H1 (cell line): Measurements from ENCODE around the gene PHACTR1. TPM values are rescaled to one million over a fixed set of nuclear protein-coding genes. Genes with fewer than 3 reads are reported as not detected.

Experiments used
- CTCF ChIA-PET: fragments of 300-600 bp; sonication (Branson Sonifier 250); formaldehyde crosslinking; loops from one replicate; lab custom pipeline; 2021; ENCODE audit not compliant: partially characterized antibody; lab: Charles Lee
- POLR2A ChIA-PET: fragments of 300-600 bp; sonication (Branson Sonifier 250); formaldehyde crosslinking; loops from one replicate; lab custom pipeline; 2021; ENCODE audit warnings: inconsistent platforms; ENCODE audit not compliant: partially characterized antibody; lab: Charles Lee
- DNase-seq, 2 experiments: peaks; one replicate each; pipeline versions ENCODE4 v3.0.0 to v3.0.0-alpha.2; 2010 to 2022; ENCODE audit warnings: low spot score in 2 of 2, low read depth in 1 of 2, mixed read lengths in 1 of 2
- FAIRE-seq: peaks from 2 replicates; lab custom pipeline; 2011; peaks lifted over from hg19 to GRCh38; lab: Jason Lieb, UNC
- H2AFZ ChIP-seq: 2 replicates; pipeline ENCODE4 v1.8.1; 2012; ENCODE audit warnings: low read length, inconsistent platforms
- H2AK5ac ChIP-seq: 2 replicates; pipeline ENCODE4 v1.6.1; 2013; ENCODE audit warnings: low read depth, low read length
- H2BK120ac ChIP-seq: replicated peaks from 2 replicates; pipeline ENCODE3; 2013; ENCODE audit warnings: low read depth, low read length, inconsistent platforms
- H2BK12ac ChIP-seq: 2 replicates; pipeline ENCODE4 v1.6.1; 2013; ENCODE audit warnings: low read depth, low read length
- H2BK15ac ChIP-seq: 2 replicates; pipeline ENCODE4 v1.6.1; 2013; ENCODE audit warnings: low read length
- H2BK20ac ChIP-seq: 2 replicates; pipeline ENCODE4 v1.6.1; 2013; ENCODE audit warnings: low read length
- H2BK5ac ChIP-seq: 2 replicates; pipeline ENCODE4 v1.6.1; 2013; ENCODE audit warnings: low read depth, low read length
- H3K14ac ChIP-seq: 2 replicates; pipeline ENCODE4 v1.6.1; 2013; ENCODE audit warnings: inconsistent platforms; ENCODE audit not compliant: insufficient read length
- H3K18ac ChIP-seq: 2 replicates; pipeline ENCODE4 v1.6.1; 2013; ENCODE audit warnings: low read length; ENCODE audit errors: extremely low read depth
- H3K23ac ChIP-seq: 2 replicates; pipeline ENCODE4 v1.6.1; 2013; ENCODE audit warnings: inconsistent platforms; ENCODE audit not compliant: insufficient read length
- H3K23me2 ChIP-seq: 2 replicates; pipeline ENCODE4 v1.6.1; 2013; ENCODE audit warnings: low read depth, low read length
- H3K27ac ChIP-seq: 2 replicates; pipeline ENCODE4 v1.6.1; 2011; ENCODE audit warnings: low read depth, low read length, inconsistent platforms
- H3K27me3 ChIP-seq, 4 experiments: replicated peaks in 1 of 4; 1 replicate in 1 of 4; 2 replicates in 3 of 4; pipeline versions ENCODE4 v1.6.1 to v1.8.1; 2011 to 2013; ENCODE audit warnings: low read length in 3 of 4, mild to moderate bottlenecking in 3 of 4, inconsistent platforms in 2 of 4, mixed read lengths in 2 of 4, moderate library complexity in 1 of 4; ENCODE audit not compliant: control insufficient read depth in 3 of 4, insufficient read depth in 3 of 4; ENCODE audit errors: extremely low read depth in 1 of 4
- H3K36me3 ChIP-seq, 4 experiments: 2 replicates each; pipeline versions ENCODE4 v1.6.1 to v1.8.1; 2011 to 2013; ENCODE audit warnings: mild to moderate bottlenecking in 4 of 4, low read length in 3 of 4, moderate library complexity in 2 of 4, control low read depth in 1 of 4, inconsistent platforms in 1 of 4; ENCODE audit not compliant: insufficient read depth in 4 of 4, control insufficient read depth in 2 of 4
- H3K4ac ChIP-seq: replicated peaks from 2 replicates; pipeline ENCODE3; 2013; ENCODE audit warnings: low read length, low read depth, mixed read lengths, inconsistent platforms; ENCODE audit not compliant: insufficient read length
- H3K4me1 ChIP-seq, 4 experiments: replicated peaks in 1 of 4; 1 replicate in 1 of 4; 2 replicates in 3 of 4; pipeline versions ENCODE4 v1.6.1 to v1.8.1; 2011 to 2013; ENCODE audit warnings: low read length in 3 of 4, inconsistent platforms in 2 of 4, mixed read lengths in 1 of 4; ENCODE audit not compliant: insufficient read depth in 4 of 4, control insufficient read depth in 3 of 4
- H3K4me2 ChIP-seq, 2 experiments: 2 replicates each; pipeline versions ENCODE4 v1.6.1 to v1.8.1; 2011 to 2013; ENCODE audit warnings: low read depth in 2 of 2, low read length in 2 of 2, control low read depth in 1 of 2, inconsistent platforms in 1 of 2, mild to moderate bottlenecking in 1 of 2; ENCODE audit not compliant: insufficient read depth in 1 of 2
- H3K4me3 ChIP-seq, 4 experiments: fragments of 200-600, 300-600 bp in 1 of 4; sonication (generic), shearing (Covaris generic), sonication (Bioruptor Twin) in 1 of 4; 2 replicates each; pipeline versions ENCODE4 v1.5.1 to v1.8.1; 2011 to 2016; ENCODE audit warnings: low read length in 4 of 4, low read depth in 3 of 4, control low read depth in 2 of 4, inconsistent platforms in 2 of 4, mild to moderate bottlenecking in 2 of 4, mixed read lengths in 1 of 4, moderate library complexity in 1 of 4; ENCODE audit not compliant: insufficient read depth in 2 of 4; ENCODE audit errors: extremely low read depth in 1 of 4
- H3K56ac ChIP-seq: replicated peaks from 2 replicates; pipeline ENCODE3; 2013; ENCODE audit warnings: low read depth, mild to moderate bottlenecking, mixed read lengths, low read length, inconsistent platforms; ENCODE audit not compliant: insufficient read length
- H3K79me1 ChIP-seq: 2 replicates; pipeline ENCODE4 v1.6.1; 2013; ENCODE audit warnings: low read depth, low read length, control low read depth
- H3K79me2 ChIP-seq, 2 experiments: 2 replicates each; pipeline versions ENCODE4 v1.6.1 to v1.8.1; 2012 to 2013; ENCODE audit warnings: low read length in 2 of 2, mild to moderate bottlenecking in 2 of 2, inconsistent platforms in 1 of 2; ENCODE audit not compliant: insufficient read depth in 2 of 2, control insufficient read depth in 1 of 2
- H3K9ac ChIP-seq, 4 experiments: replicated peaks in 1 of 4; 1 replicate in 1 of 4; 2 replicates in 3 of 4; pipeline versions ENCODE4 v1.6.1 to v1.8.1; 2011 to 2013; ENCODE audit warnings: low read depth in 3 of 4, low read length in 3 of 4, control low read depth in 2 of 4, mild to moderate bottlenecking in 2 of 4, moderate library complexity in 2 of 4, inconsistent platforms in 1 of 4; ENCODE audit errors: extremely low read depth in 1 of 4
- H3K9me3 ChIP-seq, 2 experiments: 2 replicates each; pipeline versions ENCODE4 v1.6.1 to v1.8.1; 2012 to 2013; ENCODE audit warnings: mild to moderate bottlenecking in 2 of 2, moderate library complexity in 2 of 2, control low read depth in 1 of 2, inconsistent platforms in 1 of 2, low read depth in 1 of 2, low read length in 1 of 2, mixed read lengths in 1 of 2; ENCODE audit not compliant: insufficient read depth in 2 of 2
- H4K20me1 ChIP-seq, 2 experiments: replicated peaks in 1 of 2; 2 replicates each; pipeline versions ENCODE3 to v1.8.1; 2011 to 2013; ENCODE audit warnings: inconsistent platforms in 2 of 2, low read length in 2 of 2, mild to moderate bottlenecking in 1 of 2; ENCODE audit not compliant: insufficient read depth in 2 of 2, control insufficient read depth in 1 of 2
- H4K5ac ChIP-seq: 2 replicates; pipeline ENCODE4 v1.6.1; 2013; ENCODE audit warnings: low read length, low read depth, mixed read lengths, inconsistent platforms; ENCODE audit not compliant: insufficient read length
- H4K8ac ChIP-seq: 2 replicates; pipeline ENCODE4 v1.8.0; 2013; ENCODE audit warnings: mild to moderate bottlenecking, moderate library complexity, low read length, inconsistent platforms; ENCODE audit not compliant: insufficient read depth; ENCODE audit errors: extremely low read depth
- H4K91ac ChIP-seq: replicated peaks from 2 replicates; pipeline ENCODE3; 2013; ENCODE audit warnings: low read length, mixed read lengths, inconsistent platforms; ENCODE audit not compliant: insufficient read length
- ASH2L ChIP-seq: fragments of 200-600, 300-600 bp; sonication (generic); IDR thresholded peaks from one replicate; pipeline ENCODE4 v1.7.1; 2017; ENCODE audit warnings: low read length
- CBX5 ChIP-seq: fragments of 300-800, 300-1000 bp; sonication (generic); IDR thresholded peaks from 2 replicates; pipeline ENCODE4 v1.7.1; 2016; ENCODE audit warnings: antibody characterized with exemption, low read length, low read depth
- CBX8 ChIP-seq: fragments of 300-800, 300-1000 bp; sonication (generic); IDR thresholded peaks from 2 replicates; pipeline ENCODE4 v1.7.1; 2016; ENCODE audit warnings: low read depth, low read length, borderline replicate concordance
- CHD2 ChIP-seq: IDR thresholded peaks from 2 replicates; pipeline ENCODE4 v1.6.1; 2012; ENCODE audit warnings: low read length, improper control_type of control experiment
- EZH2 ChIP-seq: fragments of 200-600 bp; sonication (generic); IDR thresholded peaks from 2 replicates; pipeline ENCODE4 v1.7.1; 2012; ENCODE audit warnings: low read depth, mild to moderate bottlenecking, moderate library complexity, low read length, inconsistent platforms; ENCODE audit not compliant: severe bottlenecking
- FOSL1 ChIP-seq: IDR thresholded peaks from 2 replicates; pipeline ENCODE4 v1.6.1; 2011; ENCODE audit warnings: mild to moderate bottlenecking, low read depth, low read length, moderate library complexity; ENCODE audit not compliant: insufficient read depth
- HDAC6 ChIP-seq: IDR thresholded peaks from one replicate; pipeline ENCODE4 v1.7.1; 2012; ENCODE audit warnings: low read depth, mild to moderate bottlenecking, inconsistent platforms, low read length, moderate library complexity
- KDM4A ChIP-seq: IDR thresholded peaks from one replicate; pipeline ENCODE4 v1.7.1; 2012; ENCODE audit warnings: low read depth, mild to moderate bottlenecking, moderate library complexity, low read length, inconsistent platforms; ENCODE audit not compliant: severe bottlenecking
- KDM5A ChIP-seq: fragments of 200-600 bp; IDR thresholded peaks from 2 replicates; pipeline ENCODE4 v1.7.1; 2012; ENCODE audit warnings: mild to moderate bottlenecking, low read length, inconsistent platforms, mixed read lengths
- NANOG ChIP-seq: IDR thresholded peaks from 2 replicates; pipeline ENCODE4 v1.6.1; 2011; ENCODE audit warnings: low read length, low read depth, mild to moderate bottlenecking, inconsistent platforms; ENCODE audit not compliant: insufficient read depth, poor library complexity, severe bottlenecking
- NRF1 ChIP-seq: IDR thresholded peaks from 2 replicates; pipeline ENCODE4 v1.6.1; 2011; ENCODE audit warnings: mild to moderate bottlenecking, low read depth, low read length, improper control_type of control experiment
- SP4 ChIP-seq: IDR thresholded peaks from 2 replicates; pipeline ENCODE4 v1.6.1; 2012; ENCODE audit warnings: low read length, inconsistent platforms
- TBP ChIP-seq: IDR thresholded peaks from 2 replicates; pipeline ENCODE4 v1.6.1; 2011; ENCODE audit warnings: low read depth, low read length, improper control_type of control experiment
- WGBS, 2 experiments: shearing (Covaris generic) in 1 of 2; methylation state at CpG; one replicate each; pipeline versions ENCODE4 v1.1.6 to v1.1.7; 2013 to 2015; ENCODE audit warnings: low lambda C conversion rate in 2 of 2, mixed read lengths in 2 of 2, inconsistent platforms in 1 of 2, low coverage in 1 of 2, missing lambda C conversion rate in 1 of 2; ENCODE audit not compliant: insufficient replicate concordance in 2 of 2, insufficient coverage in 1 of 2, insufficient read length in 1 of 2; ENCODE audit errors: extremely low coverage in 1 of 2, missing lambda C conversion rate in 1 of 2; 5-methylcytosine and 5-hydroxymethylcytosine counted together
- polyA plus RNA-seq, 7 experiments: library from polyadenylated mRNA; depleted of rRNA in 3 of 7; stranded (reverse) in 5 of 7; unstranded in 2 of 7; fragments of >200 nt in 5 of 7; fragments of 200-250 nt in 2 of 7; gene quantifications; 1 replicate in 5 of 7; 2 replicates in 1 of 7; 4 replicates in 1 of 7; pipeline versions ENCODE4 v1.2.1 to v1.2.3, GENCODE V29; 2011 to 2013; ENCODE audit warnings: missing spikeins in 2 of 7, mixed read lengths in 2 of 7
- total RNA-seq: library from RNA; stranded (reverse); fragmentation: NEBNext Ultra II Directional; extraction: Animal tissue kit (Norgen Biotek cat#: 25700); gene quantifications from 2 replicates; pipeline ENCODE4 v1.2.1, GENCODE V29; 2021

The PHACTR1 gene
- total and polyA plus RNA-seq, 2 of the 8 experiments (the other 6 are each of a cell fraction or from before 2014, with no cell fraction given), result 3.9 to 17.1 TPM

- Histone ChIP-seq H3K27me3 (no peaks in the 10 kb centered on the region), H2BK12ac (no peak overlapping the region)
- FAIRE-seq, result no peak
- TF ChIP-seq SP4, result no peak
- TF ChIP-seq NRF1, result no peak
- no peak for TF ChIP-seq ASH2L
- TF ChIP-seq CBX5, result no peak
- no peak for TF ChIP-seq KDM5A
- TF ChIP-seq TBP, result no peak
- TF ChIP-seq HDAC6, result no peak
- no peak for TF ChIP-seq KDM4A
- no peak for TF ChIP-seq EZH2
- TF ChIP-seq FOSL1, result no peak
- TF ChIP-seq NANOG, result no peak
- no peak for TF ChIP-seq CBX8
- no peak for TF ChIP-seq CHD2
Measured at GRCh38 chr6:13262302-13263230, 546.0 kb downstream of the PHACTR1 start.

More at GRCh38 chr6:13262302-13263230, 546.0 kb downstream of the PHACTR1 start:
- H4K8ac ChIP-seq, result no peak overlapping the region
- no peak overlapping the region for H3K4me2 ChIP-seq
- H3K4me1 ChIP-seq, result 0 out of 7 replicates have a peak, but pooled peaks cover 0 to 2% (median 0%) of the 10 kb centered on the region in 4 experiments
- H2AK5ac ChIP-seq, result no peak overlapping the region
- no peak overlapping the region for H2BK15ac ChIP-seq
- no peak overlapping the region for H3K4me3 ChIP-seq
- DNase-seq, result no peak
- H3K23me2 ChIP-seq, result no peaks in the 10 kb centered on the region
- ChIA-PET CTCF (no interaction called here), POLR2A (no interaction called here)
- H3K9ac ChIP-seq, result no peak overlapping the region
- H3K27ac ChIP-seq, result no peak overlapping the region
- H3K14ac ChIP-seq, result no peak overlapping the region
- no peaks in the 10 kb centered on the region; a peak in 1 of 8 replicates for H3K36me3 ChIP-seq
- no peak overlapping the region for H3K18ac ChIP-seq
- no peak overlapping the region for H4K5ac ChIP-seq
- H2AFZ ChIP-seq, result no peak overlapping the region
- no peak overlapping the region for H3K23ac ChIP-seq
- no peak overlapping the region for H3K56ac ChIP-seq
- H3K79me1 ChIP-seq, result no peaks in the 10 kb centered on the region; the same call in 1 of the 2 replicates
- no peak overlapping the region for H2BK120ac ChIP-seq
- no peak overlapping the region for H2BK20ac ChIP-seq
- no peak overlapping the region for H3K4ac ChIP-seq
- H3K79me2 ChIP-seq, result no peaks in the 10 kb centered on the region; a peak in 1 of 4 replicates
- no peak overlapping the region for H4K91ac ChIP-seq
- H4K20me1 ChIP-seq, result no peaks in the 10 kb centered on the region
- 75% methylated on average over 1 of the region's 1 CpG; no CpG with 5 or more reads in 1 of the 2 experiments for WGBS, 2 experiments
- no peak overlapping the region for H2BK5ac ChIP-seq
- H3K9me3 ChIP-seq, result no peaks in the 10 kb centered on the region
